Inferior parietal cortex (tissue), 1 donor: ENCODE results near the gene CYFIP2.

Experiments used
- DNase-seq: peaks from one replicate; pipeline ENCODE4 v3.0.0-alpha.2; 2016; ENCODE audit errors: extremely low spot score

Gene CYFIP2

GRCh38 chr5:157323107-157323706 lies 57.3 kb downstream of the CYFIP2 start:
- DNase-seq: no peak

GRCh38 chr5:157324237-157324636 lies 58.3 kb downstream of the CYFIP2 start:
- no peak for DNase-seq

GRCh38 chr5:157326440-157327005 lies 60.6 kb downstream of the CYFIP2 start:
- DNase-seq: no peak

GRCh38 chr5:157327771-157328170 lies 61.8 kb downstream of the CYFIP2 start:
- no peak for DNase-seq

GRCh38 chr5:157328277-157328912 lies 62.5 kb downstream of the CYFIP2 start:
- peak; percentile 85 for DNase-seq

- DNase-seq: no peak
These were observed 65.9 kb downstream of the CYFIP2 start for GRCh38 chr5:157331807-157332206.

- no peak for DNase-seq
These were observed 69.9 kb downstream of the CYFIP2 start for GRCh38 chr5:157335534-157336422.

GRCh38 chr5:157336423-157336744 lies 70.5 kb downstream of the CYFIP2 start:
- DNase-seq: no peak

- DNase-seq: no peak
These were observed 73.5 kb downstream of the CYFIP2 start for GRCh38 chr5:157339409-157339808.

GRCh38 chr5:157342822-157343402 lies 77.0 kb downstream of the CYFIP2 start:
- DNase-seq: no peak

GRCh38 chr5:157343842-157344790 lies 78.2 kb downstream of the CYFIP2 start:
- DNase-seq: peak; percentile 53

GRCh38 chr5:157345067-157345466 lies 79.1 kb downstream of the CYFIP2 start:
- DNase-seq: no peak

- no peak for DNase-seq
These were observed 79.6 kb downstream of the CYFIP2 start for GRCh38 chr5:157345485-157345884.

GRCh38 chr5:157347301-157348048 lies 81.6 kb downstream of the CYFIP2 start:
- DNase-seq: no peak

GRCh38 chr5:157348049-157348400 lies 82.1 kb downstream of the CYFIP2 start:
- DNase-seq: no peak

- DNase-seq: no peak
These were observed 85.2 kb downstream of the CYFIP2 start for GRCh38 chr5:157350939-157351801.

- no peak for DNase-seq
These were observed 85.8 kb downstream of the CYFIP2 start for GRCh38 chr5:157351802-157352092.

- no peak for DNase-seq
These were observed 86.9 kb downstream of the CYFIP2 start for GRCh38 chr5:157352756-157353340.

GRCh38 chr5:157354800-157355199 lies 88.9 kb downstream of the CYFIP2 start:
- no peak for DNase-seq
